GM10266 (cell line): ENCODE data around the gene DEDD2.
"Not testable (repeated sequence)": the region's sequence is repeated elsewhere in the genome, so short reads cannot be mapped to it uniquely, and the experiment has no call there.

Experiments
- DNase-seq: peaks from one replicate; pipeline ENCODE4 v3.0.0; 2012; ENCODE audit errors: extremely low spot score
- TF ChIP-seq, protein P1 (sequence below): IDR thresholded peaks from 2 replicates; pipeline ENCODE4 v1.5.1; 2012; ENCODE audit warnings: mild to moderate bottlenecking, low read depth; ENCODE audit not compliant: control insufficient read depth, insufficient read depth; ENCODE audit errors: missing control alignments

The DEDD2 gene, protein sequence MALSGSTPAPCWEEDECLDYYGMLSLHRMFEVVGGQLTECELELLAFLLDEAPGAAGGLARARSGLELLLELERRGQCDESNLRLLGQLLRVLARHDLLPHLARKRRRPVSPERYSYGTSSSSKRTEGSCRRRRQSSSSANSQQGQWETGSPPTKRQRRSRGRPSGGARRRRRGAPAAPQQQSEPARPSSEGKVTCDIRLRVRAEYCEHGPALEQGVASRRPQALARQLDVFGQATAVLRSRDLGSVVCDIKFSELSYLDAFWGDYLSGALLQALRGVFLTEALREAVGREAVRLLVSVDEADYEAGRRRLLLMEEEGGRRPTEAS

DNA sequence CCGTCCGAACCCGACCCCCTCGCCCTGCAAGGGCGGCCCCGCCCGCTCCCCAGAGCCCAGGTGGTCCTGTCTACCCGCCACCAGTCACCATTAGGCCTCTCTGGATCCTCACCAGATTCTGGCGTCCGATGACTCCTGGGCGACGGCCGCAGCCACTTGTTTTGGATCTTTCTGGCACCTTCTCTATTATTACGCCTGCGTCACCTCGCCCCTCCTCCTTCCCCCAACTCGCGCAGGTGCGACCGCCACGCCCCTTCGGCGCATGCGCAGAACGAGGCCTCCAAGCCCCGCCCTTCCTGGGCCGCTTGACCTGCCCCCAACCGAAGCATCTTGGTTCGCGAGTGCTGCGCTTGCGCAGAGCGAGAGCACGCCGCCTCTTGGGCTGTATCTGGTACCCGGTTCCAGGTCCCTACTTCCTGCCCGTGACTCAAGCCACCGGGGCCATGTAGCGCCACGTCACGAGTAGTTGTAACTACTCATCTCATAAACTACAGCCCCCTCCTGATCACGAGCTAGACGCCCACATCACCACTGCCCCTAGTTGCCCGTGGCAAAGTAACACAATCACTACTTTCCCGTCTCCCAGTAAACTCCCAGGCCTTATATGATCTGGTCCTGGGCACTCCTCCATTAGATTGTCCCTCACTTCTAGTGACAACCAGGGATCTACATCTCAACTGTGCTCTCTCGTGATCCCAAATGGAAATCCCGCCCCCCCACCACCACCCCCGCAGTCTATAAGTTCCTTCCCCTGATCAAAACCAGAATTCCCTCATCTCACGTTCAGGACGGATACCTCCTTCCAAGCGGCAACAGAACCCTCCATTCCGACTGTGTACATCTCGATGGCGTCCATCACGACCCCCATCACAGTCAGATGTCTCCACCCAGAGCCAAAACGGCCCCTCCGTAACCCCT is at the start of gene DEDD2:
Gene DEDD2 (minus strand): TSS at position 158 of the 918 bp plus-strand sequence. CDS start 670 bp downstream, outside the sequence.
- DNase-seq: peak; percentile 99
- TF ChIP-seq, protein P1, sequence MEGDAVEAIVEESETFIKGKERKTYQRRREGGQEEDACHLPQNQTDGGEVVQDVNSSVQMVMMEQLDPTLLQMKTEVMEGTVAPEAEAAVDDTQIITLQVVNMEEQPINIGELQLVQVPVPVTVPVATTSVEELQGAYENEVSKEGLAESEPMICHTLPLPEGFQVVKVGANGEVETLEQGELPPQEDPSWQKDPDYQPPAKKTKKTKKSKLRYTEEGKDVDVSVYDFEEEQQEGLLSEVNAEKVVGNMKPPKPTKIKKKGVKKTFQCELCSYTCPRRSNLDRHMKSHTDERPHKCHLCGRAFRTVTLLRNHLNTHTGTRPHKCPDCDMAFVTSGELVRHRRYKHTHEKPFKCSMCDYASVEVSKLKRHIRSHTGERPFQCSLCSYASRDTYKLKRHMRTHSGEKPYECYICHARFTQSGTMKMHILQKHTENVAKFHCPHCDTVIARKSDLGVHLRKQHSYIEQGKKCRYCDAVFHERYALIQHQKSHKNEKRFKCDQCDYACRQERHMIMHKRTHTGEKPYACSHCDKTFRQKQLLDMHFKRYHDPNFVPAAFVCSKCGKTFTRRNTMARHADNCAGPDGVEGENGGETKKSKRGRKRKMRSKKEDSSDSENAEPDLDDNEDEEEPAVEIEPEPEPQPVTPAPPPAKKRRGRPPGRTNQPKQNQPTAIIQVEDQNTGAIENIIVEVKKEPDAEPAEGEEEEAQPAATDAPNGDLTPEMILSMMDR: no peak

DNA sequence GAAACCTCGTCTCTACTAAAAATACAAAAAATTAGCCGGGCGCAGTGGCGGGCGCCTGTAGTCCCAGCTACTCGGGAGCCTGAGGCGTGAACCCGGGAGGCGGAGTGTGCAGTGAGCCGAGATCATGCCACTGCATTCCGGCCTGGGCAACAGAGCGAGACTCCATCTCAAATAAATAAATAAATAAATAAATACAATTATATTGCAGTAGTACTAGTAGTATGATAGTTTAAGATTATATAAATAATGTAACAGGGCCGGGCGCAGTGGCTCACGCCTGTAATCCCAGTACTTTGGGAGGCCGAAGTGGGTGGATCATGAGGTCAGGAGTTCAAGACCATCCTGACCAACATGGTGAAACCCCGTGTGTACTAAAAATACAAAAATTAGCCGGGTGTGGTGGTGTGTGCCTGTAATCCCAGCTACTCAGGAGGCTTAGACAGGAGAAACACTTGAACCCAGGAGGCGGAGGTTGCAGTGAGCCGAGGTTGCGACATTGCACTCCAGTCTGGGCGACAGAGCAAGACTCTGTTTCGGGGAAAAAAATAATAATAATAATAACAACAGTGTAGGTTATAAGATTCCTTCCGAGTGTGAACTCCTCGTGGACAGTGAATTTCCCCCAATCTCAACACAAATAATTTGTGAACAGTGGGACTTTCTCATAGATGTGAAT is 49.6 kb upstream of the DEDD2 start:
- DNase-seq: not testable (repeated sequence)

DNA sequence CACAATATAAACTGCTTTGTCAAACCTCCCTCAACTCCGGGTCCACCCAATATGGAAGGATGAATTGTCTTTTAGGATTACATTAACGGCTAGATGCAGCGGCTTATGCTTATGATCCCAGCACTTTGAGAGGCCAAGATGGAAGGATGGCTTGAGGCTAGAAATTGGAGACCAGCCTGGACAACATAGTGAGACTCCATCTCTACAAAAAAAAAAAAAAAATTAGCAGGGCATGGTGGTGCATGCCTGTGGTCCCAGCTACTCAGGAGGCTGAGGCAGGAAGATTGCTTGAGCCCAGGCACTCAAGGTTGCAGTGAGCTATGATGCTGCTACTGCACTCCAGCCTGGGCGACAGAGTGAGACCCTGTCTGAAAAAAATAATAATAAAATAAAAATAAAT is 48.6 kb upstream of the DEDD2 start:
- not testable (repeated sequence) for DNase-seq

DNA sequence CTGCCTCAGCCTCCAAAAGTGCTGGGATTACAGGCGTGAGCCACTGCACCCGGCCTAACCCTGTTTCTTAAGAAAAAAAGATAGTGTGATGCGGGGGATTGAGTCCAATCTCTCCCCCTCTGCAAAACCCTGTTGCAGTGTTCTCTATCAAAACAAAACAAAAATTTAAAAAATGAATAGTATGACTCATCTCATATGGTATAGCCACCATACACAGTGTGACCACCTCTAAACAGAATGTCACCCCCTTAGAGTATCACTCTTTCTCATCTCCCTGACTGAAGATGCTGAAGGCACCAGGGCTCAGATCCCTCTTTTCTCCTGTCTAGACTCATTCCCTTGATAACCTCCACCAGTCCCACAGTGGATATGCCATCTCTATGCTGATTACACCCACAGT is 44.3 kb upstream of the DEDD2 start:
- no peak for DNase-seq
- TF ChIP-seq, protein P1: no peak

DNA sequence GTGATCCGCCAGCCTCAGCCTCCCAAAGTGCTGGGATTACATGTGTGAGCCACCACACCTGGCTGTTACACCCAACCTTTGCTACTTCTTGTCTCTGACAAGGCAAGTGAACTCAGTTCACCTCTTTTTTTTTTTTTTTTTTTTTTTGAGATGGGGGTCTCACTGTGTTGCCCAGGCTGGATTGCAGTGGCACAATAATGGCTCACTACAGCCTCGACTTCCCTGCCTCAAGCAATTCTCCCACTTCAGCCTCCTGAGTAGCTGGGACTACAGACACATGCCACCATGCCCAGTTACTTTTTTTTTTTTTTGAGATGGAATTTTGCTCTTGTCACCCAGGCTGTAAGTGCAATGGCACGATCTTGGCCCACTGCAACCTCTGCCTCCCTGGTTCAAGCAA is 40.4 kb upstream of the DEDD2 start:
- not testable (repeated sequence) for DNase-seq

DNA sequence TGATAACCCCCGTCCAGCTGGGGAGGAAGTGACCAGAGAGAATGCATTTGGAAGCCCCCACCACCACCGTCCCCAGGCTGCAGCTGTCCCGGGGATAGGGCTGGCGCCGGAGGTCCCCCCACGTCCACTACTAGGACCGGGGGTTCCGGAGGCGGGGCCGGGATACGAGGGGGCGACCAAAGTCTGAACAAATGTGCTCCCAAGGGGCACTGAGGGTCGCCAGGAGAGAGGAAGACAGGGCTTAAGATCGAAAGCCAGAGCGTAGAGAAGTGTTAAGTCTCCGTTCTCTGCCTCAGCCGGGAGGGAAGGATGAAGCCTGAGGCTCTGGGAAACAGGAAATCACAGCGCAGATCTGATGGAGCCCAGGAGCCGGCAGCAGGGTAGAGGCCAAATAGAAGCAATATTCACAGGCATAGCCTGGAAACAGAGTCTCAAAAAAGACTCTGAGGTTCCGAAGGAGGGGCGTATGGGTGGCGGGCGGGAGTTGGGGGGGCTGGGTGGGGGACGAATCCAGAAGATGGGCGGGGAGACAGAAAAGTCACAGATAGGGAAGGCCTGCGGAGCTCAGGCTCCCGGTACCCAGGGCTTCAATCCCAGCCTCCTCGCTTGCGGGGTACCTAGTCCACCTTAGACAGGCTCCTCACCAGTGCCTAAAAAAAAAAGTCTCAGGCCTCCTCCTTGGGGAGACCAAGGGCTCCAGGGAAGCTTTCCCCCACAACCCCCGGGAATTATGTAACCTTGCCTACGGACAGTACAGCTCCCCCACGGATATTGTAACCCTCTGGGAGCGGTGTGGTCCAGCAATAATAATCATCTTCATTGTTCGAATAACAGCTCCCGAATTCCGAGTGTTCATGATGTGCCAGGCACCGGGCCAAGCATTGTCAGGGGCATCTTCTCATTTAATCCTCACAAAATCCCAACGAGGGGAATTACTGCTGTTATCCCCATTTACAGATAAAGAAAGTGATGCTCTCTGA is 38.6 kb upstream of the DEDD2 start:
- TF ChIP-seq, protein P1: no peak
- DNase-seq: no peak

DNA sequence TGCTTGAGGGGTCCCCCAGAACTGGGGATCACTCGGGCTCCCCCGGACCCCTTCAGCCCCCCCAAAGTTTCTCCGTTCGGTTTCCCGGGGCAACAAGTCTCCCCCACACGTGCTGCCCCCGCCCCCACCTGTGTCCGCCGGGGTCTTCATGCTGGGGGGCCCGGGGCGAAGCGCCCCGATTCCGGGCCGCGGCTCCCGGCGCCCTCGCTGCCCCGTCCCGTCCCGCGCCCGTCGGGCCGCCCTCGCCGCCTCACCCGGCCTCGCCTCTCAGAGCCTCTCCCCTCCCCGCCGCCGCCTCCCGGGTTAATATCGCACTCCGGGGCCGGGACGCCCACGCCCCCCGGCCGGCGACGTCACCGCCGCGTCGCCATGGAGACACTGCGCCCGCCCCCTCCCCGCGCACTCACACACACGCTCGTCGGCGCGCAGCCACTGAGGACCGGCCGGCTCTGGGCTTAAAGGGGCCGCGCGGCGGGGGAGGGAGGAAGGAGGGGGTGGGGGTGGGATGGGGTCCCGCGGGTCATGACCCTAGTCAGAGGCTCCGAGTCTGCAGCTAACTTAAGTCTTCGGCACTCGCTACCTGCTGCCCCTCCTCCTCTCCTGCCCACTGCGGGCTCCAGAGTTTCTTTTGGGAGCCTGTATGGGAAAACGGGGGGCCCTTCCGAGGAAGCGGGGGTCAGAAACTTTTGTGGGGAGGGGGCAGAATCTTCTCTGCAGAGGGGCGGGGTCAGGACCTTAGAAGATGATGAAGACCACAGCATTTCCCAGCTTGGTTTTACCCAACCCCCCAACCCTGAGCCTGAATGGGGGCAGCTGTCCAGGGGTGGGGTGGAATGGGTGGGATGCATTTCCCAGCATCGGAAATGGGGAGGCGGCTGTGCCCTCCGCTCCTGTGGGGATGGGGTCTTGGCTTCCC is 37.6 kb upstream of the DEDD2 start, which contains the start of gene ERF:
Gene ERF (minus strand): TSS at position 279 of the 916 bp plus-strand sequence. CDS start 129 bp downstream, at position 150.
- DNase-seq: peak; percentile 98
- TF ChIP-seq, protein P1: no peak
